ENCODE results near the gene CTDSP2.

GRCh38 chr12:57821474-57822214, 24.9 kb downstream of the CTDSP2 start:
- TF ChIP-seq YY1 (IDR thresholded peaks at IDR 0.05; ENCODE audit: low read depth) (no peak), CTCF (IDR thresholded peaks at IDR 0.05) (no peak), TAF1 (IDR thresholded peaks at IDR 0.05; ENCODE audit: borderline replicate concordance, low read depth, low read length) (no peak), REST (IDR thresholded peaks at IDR 0.05; ENCODE audit: low read depth, low read length) (no peak), MAX (IDR thresholded peaks at IDR 0.05; ENCODE audit: low read depth) (no peak), GABPA (IDR thresholded peaks at IDR 0.05; ENCODE audit: low read depth) (no peak), NRF1 (IDR thresholded peaks at IDR 0.05; ENCODE audit: low read depth, low read length) (no peak), JUND (IDR thresholded peaks at IDR 0.05) (no peak), EP300 (IDR thresholded peaks at IDR 0.05; ENCODE audit: borderline replicate concordance in 1 of 2, low read depth in 1 of 2, low read length in 1 of 2) (no peak), RAD21 (IDR thresholded peaks at IDR 0.05; ENCODE audit: low read length) (no peak), POLR2AphosphoS5 (IDR thresholded peaks at IDR 0.05; ENCODE audit: low read depth, low read length) (no peak), ELF1 (IDR thresholded peaks at IDR 0.05) (no peak), MEF2A (IDR thresholded peaks at IDR 0.05; ENCODE audit: borderline replicate concordance, low read depth) (no peak), USF2 (IDR thresholded peaks at IDR 0.05; ENCODE audit: borderline replicate concordance, low read depth, low read length) (no peak)
